ENCODE data around the gene MAVS. TPM values are rescaled to one million over a fixed set of nuclear protein-coding genes. Genes with fewer than 3 reads are reported as not detected.
A peak's percentile ranks its signal among the peaks of the same experiment; 100 is the strongest.

MAVS gene
- total and polyA plus RNA-seq, 9 of the 15 experiments (the other 6 are each of a cell fraction or from before 2014, with no cell fraction given), result 1.6 to 22.0 (median 11.3) TPM

DNA sequence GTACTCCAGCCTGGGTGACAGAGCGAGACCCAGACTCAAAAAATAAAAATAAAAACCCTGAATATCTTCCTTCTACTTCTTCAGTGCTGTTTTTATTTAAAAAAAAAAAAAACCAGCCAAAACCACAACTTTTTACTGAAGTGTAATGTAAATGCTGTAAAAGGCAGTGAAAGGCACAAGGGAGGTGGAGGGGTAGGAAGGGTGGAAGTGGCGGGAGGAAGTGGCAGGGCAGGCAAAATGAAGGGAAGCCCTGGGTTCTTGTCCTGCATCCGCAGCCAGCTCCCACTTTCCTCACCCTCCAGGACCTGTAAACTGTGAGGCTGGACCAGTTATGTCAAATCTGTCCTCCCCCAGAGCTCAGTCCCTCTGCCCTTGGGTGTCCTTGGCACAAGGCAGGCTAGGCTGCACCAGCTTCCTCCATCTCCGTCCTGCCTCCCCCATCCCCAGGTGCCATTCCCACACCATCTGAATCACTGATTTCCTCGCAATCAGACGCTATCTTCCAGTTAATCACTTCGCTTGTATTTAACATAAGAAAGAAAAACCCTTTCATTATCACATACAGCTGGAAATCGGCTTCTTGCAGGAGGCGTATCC is 28.8 kb downstream of the MAVS start:
- ATAC-seq, result no peak
- no peaks in the 10 kb centered on the region for H3K27me3 ChIP-seq (ENCODE audit: control insufficient read depth in 2 of 2, insufficient read depth in 2 of 2, low read length in 2 of 2)
- H3K9ac ChIP-seq (ENCODE audit: insufficient read depth in 1 of 2, low read depth in 2 of 2, low read length in 2 of 2), result peak overlapping the region in 1 of 2 experiments; percentile 31; a peak in 1 of 4 replicates
- H2AFZ ChIP-seq (ENCODE audit: low read depth, low read length), result no peak overlapping the region
- WGBS (ENCODE audit: insufficient coverage, low coverage, missing lambda C conversion rate), result 57% methylated on average over 7 of the region's 9 CpGs
- H3K36me3 ChIP-seq (ENCODE audit: control insufficient read depth, insufficient read depth, low read length), result peaks cover 9% of the 10 kb centered on the region; the same call in 1 of the 3 replicates
- no peak overlapping the region for H3K4me3 ChIP-seq
- DNase-seq (ENCODE audit: extremely low read depth in 1 of 4, low spot score in 3 of 4), result no peak
- H3K27ac ChIP-seq (ENCODE audit: extremely low read depth, low read depth, low read length), result no peak overlapping the region
- no peaks in the 10 kb centered on the region; a peak in 2 of 5 replicates for H3K4me1 ChIP-seq (replicated peaks in 1 of 2; ENCODE audit: control insufficient read depth in 2 of 2, insufficient read depth in 2 of 2, low read length in 2 of 2)
- no peaks in the 10 kb centered on the region for H3K9me1 ChIP-seq (ENCODE audit: control insufficient read depth, insufficient read depth, low read length)
- in situ Hi-C loops (cut with MboI), result no loop called here
- ChIA-PET CTCF (ENCODE audit: low intra/inter-chr PET ratio) (interaction anchor here (0.6 kb wide), 1 partner anchor 14 kb away, joined by 3 read pairs; the partner anchor contains the start of gene PANK2), POLR2A (interaction anchor here (0.9 to 1.5 kb wide), 3 partner anchors 8 to 33 kb away, joined by 3 to 5 read pairs (median 4); no protein-coding TSS in a partner anchor)
- intact Hi-C loops (cut with micrococcal nuclease), result no loop called here
- FAIRE-seq, result no peak
- H4K20me1 ChIP-seq (replicated peaks; ENCODE audit: control insufficient read depth, insufficient read depth, low read length), result no peaks in the 10 kb centered on the region
- no TSS peak for BruUV-seq (replicated peaks)
- H3K9me3 ChIP-seq (replicated peaks; ENCODE audit: control insufficient read depth, insufficient read depth, low read depth, low read length), result no peaks in the 10 kb centered on the region
- H3K4me2 ChIP-seq (ENCODE audit: insufficient read depth, low read length), result no peak overlapping the region
- no peaks in the 10 kb centered on the region for H3K79me2 ChIP-seq (ENCODE audit: control insufficient read depth, insufficient read depth, low read length)
- TF ChIP-seq CREB1 (IDR thresholded peaks at IDR 0.05) (no peak), CREB1 (CRISPR knock-in tag; IDR thresholded peaks at IDR 0.05) (no peak), ZNF444 (CRISPR knock-in tag; IDR thresholded peaks at IDR 0.05) (no peak), GABPA (tag; conservative IDR thresholded peaks at IDR 0.05; ENCODE audit: low read depth) (no peak), PTBP1 (IDR thresholded peaks at IDR 0.05; ENCODE audit: low read depth, low read length) (no peak), SREBF2 (CRISPR knock-in tag; IDR thresholded peaks at IDR 0.05) (no peak), SMARCC2 (IDR thresholded peaks at IDR 0.05; ENCODE audit: low read depth) (no peak), BACH1 (tag; IDR thresholded peaks at IDR 0.05) (no peak), HMG20A (CRISPR knock-in tag; conservative IDR thresholded peaks at IDR 0.05) (no peak), SMAD3 (CRISPR knock-in tag; conservative IDR thresholded peaks at IDR 0.05) (no peak), KDM4B (IDR thresholded peaks at IDR 0.05; ENCODE audit: borderline replicate concordance in 2 of 2, low read depth in 1 of 2) (no peak)
- TF ChIP-seq, protein P1, sequence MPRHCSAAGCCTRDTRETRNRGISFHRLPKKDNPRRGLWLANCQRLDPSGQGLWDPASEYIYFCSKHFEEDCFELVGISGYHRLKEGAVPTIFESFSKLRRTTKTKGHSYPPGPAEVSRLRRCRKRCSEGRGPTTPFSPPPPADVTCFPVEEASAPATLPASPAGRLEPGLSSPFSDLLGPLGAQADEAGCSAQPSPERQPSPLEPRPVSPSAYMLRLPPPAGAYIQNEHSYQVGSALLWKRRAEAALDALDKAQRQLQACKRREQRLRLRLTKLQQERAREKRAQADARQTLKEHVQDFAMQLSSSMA (CRISPR knock-in tag; IDR thresholded peaks at IDR 0.05), result no peak
- TF ChIP-seq, protein P2, sequence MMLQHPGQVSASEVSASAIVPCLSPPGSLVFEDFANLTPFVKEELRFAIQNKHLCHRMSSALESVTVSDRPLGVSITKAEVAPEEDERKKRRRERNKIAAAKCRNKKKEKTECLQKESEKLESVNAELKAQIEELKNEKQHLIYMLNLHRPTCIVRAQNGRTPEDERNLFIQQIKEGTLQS (IDR thresholded peaks at IDR 0.05), result no peak
- TF ChIP-seq, protein P2 (CRISPR knock-in tag; conservative IDR thresholded peaks at IDR 0.05), result no peak
- TF ChIP-seq, protein P3, sequence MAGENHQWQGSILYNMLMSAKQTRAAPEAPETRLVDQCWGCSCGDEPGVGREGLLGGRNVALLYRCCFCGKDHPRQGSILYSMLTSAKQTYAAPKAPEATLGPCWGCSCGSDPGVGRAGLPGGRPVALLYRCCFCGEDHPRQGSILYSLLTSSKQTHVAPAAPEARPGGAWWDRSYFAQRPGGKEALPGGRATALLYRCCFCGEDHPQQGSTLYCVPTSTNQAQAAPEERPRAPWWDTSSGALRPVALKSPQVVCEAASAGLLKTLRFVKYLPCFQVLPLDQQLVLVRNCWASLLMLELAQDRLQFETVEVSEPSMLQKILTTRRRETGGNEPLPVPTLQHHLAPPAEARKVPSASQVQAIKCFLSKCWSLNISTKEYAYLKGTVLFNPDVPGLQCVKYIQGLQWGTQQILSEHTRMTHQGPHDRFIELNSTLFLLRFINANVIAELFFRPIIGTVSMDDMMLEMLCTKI (IDR thresholded peaks at IDR 0.05; ENCODE audit: partially characterized antibody), result no peak
- TF ChIP-seq, protein P4, sequence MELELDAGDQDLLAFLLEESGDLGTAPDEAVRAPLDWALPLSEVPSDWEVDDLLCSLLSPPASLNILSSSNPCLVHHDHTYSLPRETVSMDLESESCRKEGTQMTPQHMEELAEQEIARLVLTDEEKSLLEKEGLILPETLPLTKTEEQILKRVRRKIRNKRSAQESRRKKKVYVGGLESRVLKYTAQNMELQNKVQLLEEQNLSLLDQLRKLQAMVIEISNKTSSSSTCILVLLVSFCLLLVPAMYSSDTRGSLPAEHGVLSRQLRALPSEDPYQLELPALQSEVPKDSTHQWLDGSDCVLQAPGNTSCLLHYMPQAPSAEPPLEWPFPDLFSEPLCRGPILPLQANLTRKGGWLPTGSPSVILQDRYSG (tag; conservative IDR thresholded peaks at IDR 0.05; ENCODE audit: low read depth), result no peak
